ENCODE measurements around the gene PPARD.

PPARD gene

GRCh38 chr6:35435074-35435837, 92.9 kb downstream of the PPARD start:
- TF ChIP-seq POLR2AphosphoS5 (IDR thresholded peaks at IDR 0.05; ENCODE audit: low read depth, low read length) (no peak), TAF1 (IDR thresholded peaks at IDR 0.05; ENCODE audit: borderline replicate concordance, insufficient read depth, low read length) (no peak), FOXP2 (optimal IDR thresholded peaks at IDR 0.05; ENCODE audit: borderline replicate concordance, extremely low read depth, extremely low read length, insufficient read depth) (no peak)

- no peak for TF ChIP-seq SIN3A (IDR thresholded peaks at IDR 0.05; ENCODE audit: borderline replicate concordance, insufficient read depth, low read length)
- no peak for TF ChIP-seq FOXP2 (optimal IDR thresholded peaks at IDR 0.05; ENCODE audit: borderline replicate concordance, extremely low read depth, extremely low read length, insufficient read depth)
- TF ChIP-seq, protein P1, sequence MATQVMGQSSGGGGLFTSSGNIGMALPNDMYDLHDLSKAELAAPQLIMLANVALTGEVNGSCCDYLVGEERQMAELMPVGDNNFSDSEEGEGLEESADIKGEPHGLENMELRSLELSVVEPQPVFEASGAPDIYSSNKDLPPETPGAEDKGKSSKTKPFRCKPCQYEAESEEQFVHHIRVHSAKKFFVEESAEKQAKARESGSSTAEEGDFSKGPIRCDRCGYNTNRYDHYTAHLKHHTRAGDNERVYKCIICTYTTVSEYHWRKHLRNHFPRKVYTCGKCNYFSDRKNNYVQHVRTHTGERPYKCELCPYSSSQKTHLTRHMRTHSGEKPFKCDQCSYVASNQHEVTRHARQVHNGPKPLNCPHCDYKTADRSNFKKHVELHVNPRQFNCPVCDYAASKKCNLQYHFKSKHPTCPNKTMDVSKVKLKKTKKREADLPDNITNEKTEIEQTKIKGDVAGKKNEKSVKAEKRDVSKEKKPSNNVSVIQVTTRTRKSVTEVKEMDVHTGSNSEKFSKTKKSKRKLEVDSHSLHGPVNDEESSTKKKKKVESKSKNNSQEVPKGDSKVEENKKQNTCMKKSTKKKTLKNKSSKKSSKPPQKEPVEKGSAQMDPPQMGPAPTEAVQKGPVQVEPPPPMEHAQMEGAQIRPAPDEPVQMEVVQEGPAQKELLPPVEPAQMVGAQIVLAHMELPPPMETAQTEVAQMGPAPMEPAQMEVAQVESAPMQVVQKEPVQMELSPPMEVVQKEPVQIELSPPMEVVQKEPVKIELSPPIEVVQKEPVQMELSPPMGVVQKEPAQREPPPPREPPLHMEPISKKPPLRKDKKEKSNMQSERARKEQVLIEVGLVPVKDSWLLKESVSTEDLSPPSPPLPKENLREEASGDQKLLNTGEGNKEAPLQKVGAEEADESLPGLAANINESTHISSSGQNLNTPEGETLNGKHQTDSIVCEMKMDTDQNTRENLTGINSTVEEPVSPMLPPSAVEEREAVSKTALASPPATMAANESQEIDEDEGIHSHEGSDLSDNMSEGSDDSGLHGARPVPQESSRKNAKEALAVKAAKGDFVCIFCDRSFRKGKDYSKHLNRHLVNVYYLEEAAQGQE (IDR thresholded peaks at IDR 0.05; ENCODE audit: insufficient read depth in 1 of 2, low read depth in 2 of 2, low read length in 2 of 2), result no peak
- TF ChIP-seq POLR2AphosphoS5 (IDR thresholded peaks at IDR 0.05; ENCODE audit: low read depth, low read length), result no peak
- TF ChIP-seq TAF1 (IDR thresholded peaks at IDR 0.05; ENCODE audit: borderline replicate concordance, insufficient read depth, low read length), result no peak
Measured at GRCh38 chr6:35436071-35436857, 93.9 kb downstream of the PPARD start.

DNA sequence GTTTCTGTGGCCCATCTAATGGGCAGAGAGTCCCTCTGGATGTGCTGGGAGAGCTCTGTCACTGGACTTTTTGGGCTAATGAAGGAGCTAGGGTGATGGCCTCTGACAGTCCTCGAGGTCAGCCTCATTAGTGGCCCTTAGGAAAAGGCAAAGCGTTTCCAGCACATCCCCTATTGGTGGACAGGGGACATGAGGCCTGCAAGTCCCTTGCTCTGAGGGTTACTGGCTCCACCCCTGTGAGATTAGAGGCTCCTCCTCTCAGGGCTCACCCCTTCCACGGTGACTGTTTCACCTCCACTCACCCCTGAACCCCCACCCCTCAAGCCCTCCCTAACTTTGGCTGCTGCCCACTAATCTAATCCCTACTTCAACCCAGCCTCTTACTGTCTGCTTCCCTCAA, 97.0 kb downstream of the PPARD start:
- TF ChIP-seq FOXP2 (optimal IDR thresholded peaks at IDR 0.05; ENCODE audit: borderline replicate concordance, extremely low read depth, extremely low read length, insufficient read depth) (no peak), POLR2AphosphoS5 (IDR thresholded peaks at IDR 0.05; ENCODE audit: low read depth, low read length) (no peak), SIN3A (IDR thresholded peaks at IDR 0.05; ENCODE audit: borderline replicate concordance, insufficient read depth, low read length) (no peak), TAF1 (IDR thresholded peaks at IDR 0.05; ENCODE audit: borderline replicate concordance, insufficient read depth, low read length) (no peak)
- TF ChIP-seq, protein P1 (IDR thresholded peaks at IDR 0.05; ENCODE audit: insufficient read depth in 1 of 2, low read depth in 2 of 2, low read length in 2 of 2), result no peak

DNA sequence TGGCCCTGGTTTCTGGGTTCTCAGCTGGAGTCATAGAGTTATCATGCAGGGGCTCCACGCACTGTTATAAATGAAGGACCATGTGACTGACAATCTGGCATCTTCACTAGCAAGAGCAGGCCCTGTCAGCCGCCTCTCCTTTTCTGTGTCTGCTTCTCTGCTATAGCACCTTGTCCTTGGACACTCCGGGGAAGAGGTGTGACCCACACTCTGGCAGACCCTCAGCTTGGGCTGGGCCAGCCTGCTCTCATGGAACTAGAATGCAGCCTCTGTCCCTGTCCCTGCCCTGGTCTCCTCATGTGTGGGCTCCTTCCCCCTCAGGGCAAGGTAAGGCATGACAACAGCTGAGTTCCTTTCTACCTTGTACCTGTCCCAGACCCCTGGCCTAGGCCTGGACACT, 98.8 kb downstream of the PPARD start:
- TF ChIP-seq POLR2AphosphoS5 (IDR thresholded peaks at IDR 0.05; ENCODE audit: low read depth, low read length) (no peak), TAF1 (IDR thresholded peaks at IDR 0.05; ENCODE audit: borderline replicate concordance, insufficient read depth, low read length) (no peak), SIN3A (IDR thresholded peaks at IDR 0.05; ENCODE audit: borderline replicate concordance, insufficient read depth, low read length) (no peak), FOXP2 (optimal IDR thresholded peaks at IDR 0.05; ENCODE audit: borderline replicate concordance, extremely low read depth, extremely low read length, insufficient read depth) (no peak)
- TF ChIP-seq, protein P1 (IDR thresholded peaks at IDR 0.05; ENCODE audit: insufficient read depth in 1 of 2, low read depth in 2 of 2, low read length in 2 of 2), result no peak

- TF ChIP-seq, protein P1 (IDR thresholded peaks at IDR 0.05; ENCODE audit: insufficient read depth in 1 of 2, low read depth in 2 of 2, low read length in 2 of 2), result no peak
- TF ChIP-seq SIN3A (IDR thresholded peaks at IDR 0.05; ENCODE audit: borderline replicate concordance, insufficient read depth, low read length) (no peak), TAF1 (IDR thresholded peaks at IDR 0.05; ENCODE audit: borderline replicate concordance, insufficient read depth, low read length) (no peak), FOXP2 (optimal IDR thresholded peaks at IDR 0.05; ENCODE audit: borderline replicate concordance, extremely low read depth, extremely low read length, insufficient read depth) (no peak), POLR2AphosphoS5 (IDR thresholded peaks at IDR 0.05; ENCODE audit: low read depth, low read length) (no peak)
Measured at GRCh38 chr6:35441642-35442041, 99.3 kb downstream of the PPARD start.

Measured in PFSK-1 (cell line).